G401 (cell line): Measurements from ENCODE around the gene POU2F3. TPM values are rescaled to one million over a fixed set of nuclear protein-coding genes. Genes with fewer than 3 reads are reported as not detected.
"Not testable (repeated sequence)": the region's sequence is repeated elsewhere in the genome, so short reads cannot be mapped to it uniquely, and the experiment has no call there.

Source experiments
- DNase-seq: peaks from one replicate; pipeline ENCODE4 v3.0.0-alpha.2; 2015; ENCODE audit warnings: low spot score
- in situ Hi-C: cut with HindIII; loops from 2 replicates; pipeline ENCODE4 v1.10.0; 2016; ENCODE audit warnings: low sequenced_read_pairs, mixed read lengths
- total RNA-seq: library from RNA; depleted of rRNA; stranded (reverse); fragments of >200 nt; shearing (Covaris generic); gene quantifications from 2 replicates; pipeline ENCODE4 v1.2.3, GENCODE V29; 2014

Gene POU2F3
- total RNA-seq, 1 experiment from 2014 or later, result not detected

DNA sequence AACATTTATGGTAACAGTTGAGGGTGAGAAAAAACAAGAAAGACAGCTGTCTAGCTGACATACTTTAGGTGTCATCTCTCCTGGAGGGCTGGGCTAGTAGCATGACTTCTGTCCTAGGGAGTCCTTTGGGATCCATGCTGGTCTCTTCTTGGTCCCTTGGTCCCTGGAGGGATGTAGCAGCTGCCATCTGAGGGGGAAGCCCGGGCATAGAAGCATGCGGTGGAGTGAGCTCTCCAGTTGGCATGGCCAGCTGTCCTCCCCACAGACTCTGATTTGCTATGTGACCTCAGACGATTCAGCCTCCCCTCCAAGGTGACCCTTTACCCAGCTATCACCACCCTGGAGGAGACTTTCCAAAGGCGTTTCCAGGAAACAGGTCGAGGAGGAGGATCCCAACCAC lies 28.7 kb downstream of the POU2F3 start:
- in situ Hi-C loops, result no loop called here
- no peak for DNase-seq

DNA sequence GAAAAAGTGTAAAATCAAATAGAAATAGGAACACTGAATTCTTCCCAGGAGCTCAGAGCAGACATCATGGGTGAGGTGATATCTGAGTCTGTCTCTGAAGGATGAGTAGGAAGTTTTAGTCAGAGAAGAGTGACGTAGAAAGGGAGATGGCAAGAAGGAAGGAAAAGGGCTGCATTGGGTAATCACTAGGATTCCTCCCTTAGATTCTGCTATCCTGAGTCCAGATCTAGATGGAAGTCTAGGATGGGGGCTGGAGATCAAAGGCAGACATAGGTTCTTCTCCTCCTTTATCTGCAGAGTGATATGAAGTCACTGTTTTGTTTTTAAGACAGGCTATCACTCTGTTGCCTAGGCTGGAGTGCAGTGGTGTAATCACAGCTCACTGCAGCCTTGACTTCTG lies 30.4 kb downstream of the POU2F3 start:
- in situ Hi-C loops, result no loop called here
- DNase-seq, result no peak

DNA sequence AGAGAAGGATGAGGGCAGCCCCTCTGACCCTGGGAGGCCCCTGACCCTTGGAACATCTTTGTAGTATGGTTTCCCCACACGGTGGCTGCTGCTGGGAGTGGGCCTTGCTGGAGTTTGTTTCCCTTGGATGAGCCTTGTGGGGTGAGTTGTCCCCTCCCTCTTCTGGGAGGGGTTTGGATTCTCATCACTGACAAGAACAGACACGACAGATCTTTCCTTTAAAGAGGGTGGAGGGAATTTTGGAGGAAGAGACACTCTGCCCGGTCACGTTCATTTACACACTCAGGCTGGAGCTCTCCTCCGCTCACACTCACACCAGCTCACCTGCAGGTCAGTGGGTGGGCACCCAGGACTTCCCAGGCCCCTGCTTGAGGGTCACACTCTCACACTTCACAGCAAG lies 31.7 kb downstream of the POU2F3 start:
- in situ Hi-C loops, result no loop called here
- DNase-seq, result no peak

DNA sequence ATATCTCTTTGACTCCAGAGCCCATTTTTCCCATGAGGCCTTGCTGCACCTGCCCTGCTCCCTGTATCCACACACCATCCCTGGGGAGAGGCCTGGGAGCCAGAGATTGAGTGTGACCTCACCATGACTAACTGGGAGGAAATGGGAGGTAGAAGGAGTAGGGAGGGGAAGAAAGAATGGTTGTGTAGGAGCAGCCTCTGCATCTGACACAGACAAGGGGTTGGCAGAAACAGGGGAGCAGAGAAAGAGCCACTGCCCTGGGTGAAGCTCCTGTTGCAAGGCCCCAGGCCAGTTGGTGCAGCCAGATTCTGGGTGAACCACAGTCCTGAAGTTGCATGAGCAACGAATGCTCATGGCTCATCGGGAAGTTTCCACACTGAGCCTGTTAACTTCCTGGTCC lies 32.4 kb downstream of the POU2F3 start:
- in situ Hi-C loops, result no loop called here

DNA sequence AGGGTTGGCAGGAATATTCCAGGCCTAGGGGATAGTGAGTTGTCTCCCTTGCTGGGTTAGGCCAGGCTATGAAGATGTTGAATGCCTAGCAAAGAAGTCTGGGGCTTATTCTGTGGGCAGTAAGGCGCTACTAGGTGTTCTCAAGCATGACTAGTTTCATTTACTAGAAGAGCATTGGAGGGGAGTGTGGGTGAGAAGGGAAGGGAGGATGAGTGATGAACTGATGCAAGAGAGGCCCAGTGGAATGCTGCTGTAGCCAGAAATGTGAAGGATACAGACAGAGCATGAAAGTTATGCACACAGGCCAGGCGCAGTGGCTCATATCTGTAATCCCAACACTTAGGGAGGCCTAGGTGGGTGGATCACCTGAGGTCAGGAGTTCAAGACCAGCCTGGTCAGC lies 33.5 kb downstream of the POU2F3 start:
- in situ Hi-C loops, result no loop called here
- no peak for DNase-seq

More for the DNA sequence above, 32.4 kb downstream of the POU2F3 start:
- DNase-seq, result no peak

DNA sequence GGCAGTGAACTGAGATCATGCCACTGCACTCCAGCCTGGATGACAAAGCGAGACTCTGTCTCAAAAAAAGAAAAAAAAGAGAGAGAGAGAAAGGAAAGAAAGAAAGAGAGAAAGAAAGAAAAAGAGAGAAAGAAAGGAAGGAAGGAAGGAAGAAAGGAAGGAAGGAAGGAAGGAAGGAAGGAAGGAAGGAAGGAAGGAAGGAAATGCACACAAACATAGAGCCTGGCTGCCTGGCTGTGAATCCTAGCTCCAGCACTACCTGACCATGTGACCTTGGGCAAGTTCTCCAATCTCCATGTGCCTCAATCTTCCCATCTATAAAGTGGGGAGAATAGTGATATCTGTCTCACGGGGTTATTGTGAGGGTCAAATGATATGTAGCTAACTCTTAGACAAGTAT lies 34.0 kb downstream of the POU2F3 start:
- DNase-seq, in situ Hi-C loops: not testable (repeated sequence)

DNA sequence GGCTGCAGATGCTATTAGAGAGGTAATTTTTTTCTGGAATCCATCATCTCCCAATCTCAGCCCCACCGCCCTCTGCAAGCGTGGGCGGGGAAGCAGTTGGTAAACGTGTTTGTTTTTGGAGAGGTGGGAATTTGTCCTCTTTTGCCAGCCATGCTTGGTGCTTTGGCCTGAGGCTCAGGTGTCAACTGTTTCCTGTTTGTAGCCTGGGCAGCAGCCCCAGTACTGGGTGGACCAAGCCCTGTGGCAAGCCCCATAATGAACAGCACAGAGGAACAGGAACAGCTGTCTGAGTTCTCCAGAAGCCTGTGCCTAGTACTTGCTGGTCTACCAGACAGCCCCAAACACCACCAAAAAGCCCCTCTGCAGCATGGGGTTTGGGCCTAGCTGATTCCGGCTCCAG lies 39.6 kb downstream of the POU2F3 start:
- no peak for DNase-seq
- in situ Hi-C loops, result no loop called here

DNA sequence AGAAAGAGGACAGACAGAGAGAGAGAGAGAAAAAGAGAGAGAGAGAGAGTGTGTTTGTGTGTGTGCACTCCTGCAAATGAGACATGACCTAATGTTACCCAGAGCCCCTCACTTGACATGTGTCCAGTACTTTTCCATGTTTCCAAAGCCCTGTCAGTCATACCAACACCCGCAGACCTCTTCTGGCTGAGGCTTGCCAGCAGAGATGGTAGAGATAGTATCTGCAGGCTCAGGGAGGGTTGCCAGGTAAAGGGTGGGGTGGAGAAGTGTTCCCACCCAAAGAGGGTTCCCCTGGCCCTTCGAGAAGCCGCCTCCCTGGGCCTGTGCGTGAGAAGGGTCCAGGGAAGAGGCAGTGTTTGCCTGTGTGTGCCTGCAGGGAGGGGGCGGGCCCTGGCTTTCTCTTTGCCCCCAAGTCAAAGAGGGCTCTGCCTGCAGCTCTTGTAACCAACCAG lies 40.7 kb downstream of the POU2F3 start:
- no peak for DNase-seq
- in situ Hi-C loops, result no loop called here

DNA sequence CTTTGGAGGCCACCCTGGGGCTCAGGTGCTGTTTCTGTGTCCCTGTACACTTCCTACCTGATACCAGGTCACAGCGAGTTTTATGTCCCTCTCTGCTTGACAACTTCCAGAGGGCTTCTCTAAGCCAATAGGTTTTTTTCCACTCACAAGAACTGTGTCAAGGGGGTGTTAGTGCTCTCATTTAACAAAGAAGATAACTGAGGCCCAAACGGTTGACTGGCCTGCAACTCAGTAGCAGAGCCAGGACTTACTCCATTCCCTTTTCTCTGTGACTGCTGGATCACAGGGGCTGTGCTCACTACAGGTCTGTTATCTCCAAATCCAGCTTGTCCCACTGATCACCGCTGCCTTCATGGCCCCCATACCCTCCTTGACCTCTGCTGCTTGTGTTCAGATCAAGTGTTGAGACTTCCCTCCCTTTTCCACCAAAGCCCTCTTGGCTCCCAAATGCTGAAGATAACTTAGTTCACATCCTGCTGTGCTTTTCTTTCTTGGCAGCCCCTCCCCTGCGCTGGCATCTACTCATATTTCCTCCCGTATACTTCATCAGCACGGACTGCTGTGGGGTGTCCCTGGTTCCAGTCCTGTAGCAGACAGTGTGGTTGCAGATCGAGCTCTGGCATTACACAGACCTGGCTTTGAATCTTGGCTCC lies 41.3 kb downstream of the POU2F3 start:
- DNase-seq, result no peak
- in situ Hi-C loops, result no loop called here

DNA sequence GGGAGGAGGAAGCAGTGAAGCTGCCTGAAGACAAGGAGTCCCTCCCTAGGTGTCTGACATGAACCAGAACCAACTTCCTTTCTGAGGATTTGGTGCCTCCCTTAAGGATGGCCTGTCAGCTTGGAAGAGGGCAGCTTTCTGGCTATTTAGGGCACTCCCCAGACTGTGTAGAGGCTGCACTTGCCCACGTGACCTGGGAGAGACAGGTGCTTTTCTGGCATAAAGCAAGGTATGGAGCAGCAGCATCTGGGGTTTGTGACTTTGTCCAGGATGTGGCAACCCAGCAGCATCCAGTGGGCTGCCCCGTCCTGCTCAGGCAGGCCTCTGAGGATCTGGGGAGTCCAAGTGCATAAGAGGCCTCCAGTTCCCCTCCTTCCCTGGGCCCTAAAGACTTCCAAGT lies 43.2 kb downstream of the POU2F3 start:
- DNase-seq, result no peak
- in situ Hi-C loops, result no loop called here

DNA sequence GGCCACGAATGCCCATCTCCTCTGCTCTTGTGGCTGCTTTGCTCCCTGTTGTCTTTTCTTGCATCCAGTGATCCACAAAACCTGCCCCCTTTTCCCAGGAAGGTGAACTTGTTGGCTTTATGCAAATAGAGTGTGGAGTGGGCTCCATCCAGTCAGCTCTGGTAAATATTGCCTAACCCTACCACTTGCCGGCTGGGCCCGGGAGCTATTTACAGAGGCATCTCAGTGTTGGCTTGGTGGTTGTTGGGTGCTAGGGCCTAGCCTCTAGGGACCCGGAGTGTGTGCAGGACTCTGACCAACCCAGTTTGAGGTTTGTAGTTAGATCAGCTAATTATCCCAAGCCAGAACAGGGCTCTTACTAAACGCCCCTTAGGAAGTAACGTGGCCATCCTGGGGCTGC lies 44.3 kb downstream of the POU2F3 start:
- no peak for DNase-seq
- in situ Hi-C loops, result no loop called here

DNA sequence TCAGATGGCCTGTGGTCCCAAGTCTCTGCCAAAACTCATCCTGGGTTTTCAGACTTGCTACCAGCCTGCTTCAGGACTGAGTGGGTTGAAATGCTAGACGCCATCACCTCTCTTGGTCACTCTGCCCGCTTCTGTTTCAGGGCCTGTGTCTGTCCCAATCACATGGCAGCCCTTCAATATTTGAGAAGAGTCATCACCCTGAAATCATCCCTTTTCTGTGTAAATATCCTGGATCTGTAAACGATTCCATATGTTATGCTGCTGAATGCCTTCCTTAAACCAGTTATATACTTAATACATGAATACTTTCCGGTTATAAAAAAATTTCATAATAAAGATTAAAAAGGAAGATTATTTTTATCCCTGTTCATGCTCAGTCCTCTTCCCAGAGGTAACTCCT lies 45.3 kb downstream of the POU2F3 start:
- in situ Hi-C loops, result no loop called here
- DNase-seq, result no peak

DNA sequence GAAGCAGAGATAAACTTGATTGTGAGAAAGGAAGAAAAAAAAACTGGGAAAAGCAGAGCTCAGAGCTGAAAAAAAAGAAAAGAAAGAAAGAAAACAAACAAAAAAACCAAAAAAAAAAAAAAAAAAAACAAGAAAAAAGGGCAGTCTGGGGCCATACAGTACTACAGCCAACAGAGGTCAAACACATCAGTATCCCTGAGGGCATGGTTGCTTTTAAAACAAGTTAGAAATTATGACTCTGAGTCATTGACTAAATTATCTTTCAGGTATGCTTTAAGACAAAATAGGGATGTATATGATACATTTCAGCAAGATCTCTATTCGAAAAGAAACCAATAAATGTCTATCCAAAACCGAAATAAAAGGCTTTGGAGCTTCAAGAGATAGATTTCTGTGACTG lies 48.1 kb downstream of the POU2F3 start:
- in situ Hi-C loops, result no loop called here
- no peak for DNase-seq

DNA sequence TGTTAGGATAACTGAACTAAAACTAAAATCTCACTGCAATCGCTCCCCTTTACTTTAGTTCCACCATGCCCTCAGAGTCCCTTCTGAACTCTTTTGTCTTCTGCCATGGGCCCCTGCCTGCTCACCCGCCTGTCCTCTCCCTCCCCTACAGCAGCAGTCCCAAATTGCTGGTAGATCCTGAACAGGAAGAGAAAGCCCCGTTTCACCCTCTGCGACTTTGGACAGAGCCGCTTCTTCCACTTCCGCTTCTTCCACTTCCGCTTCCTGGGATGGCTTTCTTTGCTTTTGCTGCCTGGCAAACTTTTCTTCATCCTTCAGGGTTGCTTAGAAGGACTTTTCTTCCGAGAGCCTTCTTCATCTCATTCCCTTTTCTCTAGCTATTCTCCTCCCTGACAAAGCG lies 49.5 kb downstream of the POU2F3 start:
- in situ Hi-C loops, result no loop called here
- no peak for DNase-seq

DNA sequence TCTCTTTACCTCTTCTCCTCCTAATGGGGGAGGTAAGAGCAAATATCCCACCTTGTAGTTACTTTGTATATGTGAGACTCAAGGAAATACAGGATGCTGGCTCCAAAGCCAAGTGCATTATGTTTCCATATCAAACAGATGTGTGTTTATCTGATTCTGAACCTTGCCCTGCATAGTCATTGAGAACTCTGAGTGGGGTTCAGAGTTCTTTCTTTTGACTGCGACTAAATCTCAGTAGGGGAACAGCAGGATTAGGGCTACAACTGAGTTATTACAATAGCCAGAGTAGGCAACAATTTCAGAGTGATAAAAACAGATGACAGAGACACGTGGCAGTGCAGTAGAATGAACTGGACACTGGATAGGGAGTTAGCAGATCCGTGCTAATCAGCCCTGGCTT lies 51.0 kb downstream of the POU2F3 start:
- in situ Hi-C loops, result no loop called here
- DNase-seq, result no peak

DNA sequence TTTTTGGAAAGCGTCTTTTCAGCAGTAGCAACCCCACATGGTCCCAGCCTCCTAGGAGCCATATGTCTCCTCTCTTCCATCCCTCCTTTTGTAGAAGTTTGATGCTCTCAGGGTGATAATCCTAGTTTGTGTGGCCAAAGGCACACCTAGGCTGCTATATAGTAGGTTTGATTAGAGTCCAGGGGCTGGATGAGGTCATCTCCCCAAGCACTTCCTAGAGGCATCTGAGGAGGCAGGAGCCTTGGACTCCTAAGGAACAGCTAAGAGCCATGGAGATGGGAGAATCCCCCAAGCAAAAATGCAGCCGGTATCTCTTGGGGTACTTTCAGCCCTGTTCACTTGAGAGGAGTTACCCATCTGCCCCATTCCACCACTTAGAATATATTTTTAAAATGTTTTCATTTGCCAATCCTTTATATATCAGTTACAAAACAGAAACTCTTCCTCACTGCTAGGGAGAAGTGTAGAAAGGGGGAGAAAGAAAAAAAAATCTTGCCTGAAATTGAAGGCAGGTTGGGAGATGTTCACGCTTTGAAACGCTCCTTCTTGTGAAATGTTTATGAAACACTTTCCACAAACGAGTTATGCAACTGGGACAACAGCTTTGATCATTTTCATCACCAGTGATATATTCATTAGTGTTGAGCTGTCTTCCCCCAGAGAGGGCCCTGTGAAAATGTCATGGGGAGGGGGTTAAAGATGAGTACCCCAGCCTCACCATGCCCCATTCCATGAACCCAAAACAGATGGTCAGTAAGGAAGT lies 53.3 kb downstream of the POU2F3 start:
- in situ Hi-C loops, result no loop called here
- DNase-seq, result no peak

DNA sequence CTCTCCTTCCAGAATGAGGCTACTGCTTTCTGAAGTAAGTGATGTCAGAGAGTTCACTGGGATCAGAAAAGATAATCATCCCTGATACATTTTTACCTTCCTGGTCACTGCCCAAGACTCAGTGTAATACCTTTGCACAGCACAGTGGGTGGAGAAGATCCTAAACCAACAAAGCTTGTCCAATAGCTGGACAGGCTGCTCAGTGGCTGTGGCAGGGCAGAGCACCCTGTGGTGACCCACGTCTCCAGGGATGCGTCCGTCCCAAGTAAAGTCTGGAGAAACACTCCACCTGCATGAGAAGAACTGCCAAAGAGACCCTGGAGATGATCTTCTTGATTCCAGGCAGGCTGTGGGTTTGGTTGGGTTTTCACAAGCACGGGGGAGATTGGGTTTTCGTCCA lies 54.2 kb downstream of the POU2F3 start:
- in situ Hi-C loops, result no loop called here
- DNase-seq, result no peak

DNA sequence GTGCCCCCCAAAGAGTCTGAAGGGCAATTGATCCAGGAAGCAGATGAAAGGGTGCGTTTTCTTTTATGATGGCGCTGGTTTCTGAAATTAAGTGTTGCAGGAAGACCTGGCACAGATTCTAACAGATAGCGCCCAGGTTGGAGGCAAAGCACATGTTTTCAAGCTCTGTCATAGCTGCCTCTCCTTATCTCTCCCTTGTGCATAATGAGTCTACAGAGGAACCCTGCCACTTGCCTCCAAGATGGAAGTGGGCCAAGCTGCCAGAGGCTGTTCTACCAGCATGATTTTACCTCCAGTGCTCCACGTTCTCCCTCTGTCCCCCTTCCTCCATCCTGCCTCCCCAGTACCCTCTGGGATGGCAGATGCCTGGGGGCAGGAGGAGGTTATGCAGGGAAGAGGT lies 55.2 kb downstream of the POU2F3 start:
- in situ Hi-C loops, result no loop called here
- no peak for DNase-seq

DNA sequence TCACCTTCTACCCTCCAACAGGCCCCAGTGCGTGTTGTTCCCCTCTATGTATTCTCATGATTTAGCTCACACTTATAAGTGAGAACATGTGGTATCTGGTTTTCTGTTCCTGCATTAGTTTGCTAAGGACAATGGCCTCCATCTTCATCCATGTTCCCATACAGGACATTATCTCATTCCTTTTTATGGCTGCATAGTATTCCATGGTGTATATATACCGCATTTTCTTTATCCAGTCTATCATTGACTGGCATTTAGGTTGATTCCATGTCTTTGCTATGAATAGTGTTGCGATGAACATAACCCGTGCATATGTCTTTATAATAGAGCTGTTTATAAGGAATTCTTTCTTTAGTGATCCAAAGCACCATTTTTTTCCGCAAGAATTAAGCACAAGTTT lies 56.6 kb downstream of the POU2F3 start:
- in situ Hi-C loops, result no loop called here
- DNase-seq, result no peak

DNA sequence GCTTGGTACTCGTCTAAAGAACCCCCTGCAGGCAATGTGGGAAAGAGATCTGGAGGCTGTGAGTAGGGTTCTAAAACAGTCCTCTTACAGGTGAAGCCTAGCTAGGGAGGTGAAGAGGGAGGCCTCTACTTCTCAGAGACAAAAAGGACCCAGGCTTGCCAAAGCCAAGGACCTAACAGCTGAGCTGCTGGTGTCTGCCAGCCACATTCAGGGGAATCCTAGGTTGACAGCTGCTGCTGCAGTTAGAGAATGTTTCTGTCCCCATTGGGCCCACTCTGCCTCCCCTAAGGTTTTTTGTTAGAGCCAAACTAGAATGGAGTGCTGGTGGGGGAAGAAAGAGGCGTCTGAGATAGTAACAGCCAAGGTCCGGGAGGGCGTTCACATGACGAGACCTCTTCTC lies 58.5 kb downstream of the POU2F3 start:
- in situ Hi-C loops, result no loop called here
- DNase-seq, result no peak
